SK-N-SH (cell line): Measurements from ENCODE around the gene CENPX. TPM values are rescaled to one million over a fixed set of nuclear protein-coding genes. Genes with fewer than 3 reads are reported as not detected.

ENCODE experiments used
- CTCF ChIA-PET: fragments of 300-600, 350-600 bp; formaldehyde crosslinking; extraction: SDS; loops from one replicate; lab custom pipeline; 2021; lab: Yijun Ruan, JAX
- POLR2A ChIA-PET: fragments of 350-600 bp; sonication (Branson Sonifier 250); formaldehyde crosslinking; extraction: SDS; loops from one replicate; lab custom pipeline; 2020; ENCODE audit warnings: antibody characterized with exemption, inconsistent platforms; lab: Yijun Ruan, JAX
- DNase-seq: peaks from one replicate; pipeline ENCODE4 v3.0.0; 2012
- H2AFZ ChIP-seq: fragments of 200-600 bp; sonication (generic); 2 replicates; pipeline ENCODE4 v1.8.1; 2016; ENCODE audit warnings: antibody characterized with exemption, mild to moderate bottlenecking, low read depth
- H3F3A ChIP-seq: fragments of 200-600 bp; sonication (generic); replicated peaks from 2 replicates; pipeline ENCODE3; 2016; ENCODE audit warnings: antibody characterized with exemption, mild to moderate bottlenecking; ENCODE audit not compliant: insufficient read depth
- H3K27ac ChIP-seq, 2 experiments: fragments of 200-500 bp in 1 of 2; fragments of 200-600 bp in 1 of 2; sonication (Bioruptor generic) in 1 of 2; sonication (generic), shearing (Covaris generic) in 1 of 2; 2 replicates each; pipeline versions ENCODE4 v1.5.1 to v1.6.1; 2014 to 2016; ENCODE audit warnings: low read depth in 2 of 2, inconsistent platforms in 1 of 2, low read length in 1 of 2, mild to moderate bottlenecking in 1 of 2, mixed read lengths in 1 of 2
- H3K27me3 ChIP-seq: fragments of 200-600 bp; sonication (generic), shearing (Covaris generic); 2 replicates; pipeline ENCODE4 v1.6.1; 2016; ENCODE audit warnings: mixed run types; ENCODE audit not compliant: insufficient read depth
- H3K36me3 ChIP-seq, 2 experiments: fragments of 200-500 bp in 1 of 2; fragments of 200-600 bp in 1 of 2; sonication (Bioruptor generic) in 1 of 2; sonication (generic) in 1 of 2; replicated peaks in 1 of 2; 2 replicates each; pipeline versions ENCODE3 to v1.5.1; 2014 to 2016; ENCODE audit warnings: low read length in 1 of 2, mild to moderate bottlenecking in 1 of 2; ENCODE audit not compliant: insufficient read depth in 2 of 2, control insufficient read depth in 1 of 2
- H3K4me1 ChIP-seq, 2 experiments: fragments of 200-500 bp in 1 of 2; fragments of 200-600 bp in 1 of 2; sonication (Bioruptor generic) in 1 of 2; sonication (generic), shearing (Covaris generic) in 1 of 2; 2 replicates each; pipeline versions ENCODE4 v1.5.1 to v1.6.1; 2014 to 2016; ENCODE audit warnings: low read depth in 1 of 2, low read length in 1 of 2, mixed run types in 1 of 2; ENCODE audit not compliant: insufficient read depth in 2 of 2, control insufficient read depth in 1 of 2
- H3K4me2 ChIP-seq: fragments of 200-600 bp; sonication (generic), shearing (Covaris generic); 2 replicates; pipeline ENCODE4 v1.6.1; 2017; ENCODE audit warnings: mixed run types
- H3K4me3 ChIP-seq, 2 experiments: fragments of 200-500 bp in 1 of 2; fragments of 200-600 bp in 1 of 2; sonication (Bioruptor generic) in 1 of 2; sonication (generic), shearing (Covaris generic) in 1 of 2; 2 replicates each; pipeline versions ENCODE4 v1.5.1 to v1.8.1; 2014 to 2016; ENCODE audit warnings: low read depth in 2 of 2, inconsistent platforms in 1 of 2, low read length in 1 of 2, mild to moderate bottlenecking in 1 of 2, mixed read lengths in 1 of 2, moderate library complexity in 1 of 2
- H3K79me2 ChIP-seq: fragments of 200-600 bp; sonication (generic); 2 replicates; pipeline ENCODE4 v1.8.1; 2017; ENCODE audit warnings: mild to moderate bottlenecking; ENCODE audit not compliant: insufficient read depth
- H3K9ac ChIP-seq: fragments of 200-600 bp; sonication (generic); 2 replicates; pipeline ENCODE4 v1.6.1; 2017; ENCODE audit warnings: mixed run types
- H3K9me2 ChIP-seq: fragments of 200-600 bp; sonication (generic); 2 replicates; pipeline ENCODE4 v1.6.1; 2017; ENCODE audit warnings: mixed run types
- H3K9me3 ChIP-seq: fragments of 200-600 bp; sonication (generic); 2 replicates; pipeline ENCODE4 v1.6.1; 2017; ENCODE audit warnings: mixed run types, mild to moderate bottlenecking, moderate library complexity
- H4K20me1 ChIP-seq: fragments of 200-600 bp; sonication (generic); 2 replicates; pipeline ENCODE4 v1.6.1; 2017; ENCODE audit warnings: mild to moderate bottlenecking, mixed run types; ENCODE audit not compliant: insufficient read depth
- CHD2 ChIP-seq: fragments of 150-350 bp; IDR thresholded peaks from 2 replicates; pipeline ENCODE4 v1.6.1; 2018; ENCODE audit warnings: low read length; ENCODE audit not compliant: partially characterized antibody
- FOXM1 ChIP-seq: IDR thresholded peaks from 2 replicates; pipeline ENCODE4 v1.4.0; 2012; ENCODE audit warnings: low read depth, mild to moderate bottlenecking
- GABPA ChIP-seq: IDR thresholded peaks from 2 replicates; pipeline ENCODE4 v1.4.0; 2012; ENCODE audit warnings: low read depth, mild to moderate bottlenecking
- JUND ChIP-seq: IDR thresholded peaks from 2 replicates; pipeline ENCODE4 v1.4.0; 2012
- REST ChIP-seq: IDR thresholded peaks from 2 replicates; pipeline ENCODE4 v1.6.1; 2012; ENCODE audit warnings: mild to moderate bottlenecking, low read depth, low read length, moderate library complexity
- RXRA ChIP-seq: IDR thresholded peaks from 2 replicates; pipeline ENCODE4 v1.4.0; 2012; ENCODE audit warnings: low read depth, mild to moderate bottlenecking, borderline replicate concordance
- SIN3A ChIP-seq: IDR thresholded peaks from 2 replicates; pipeline ENCODE4 v1.6.1; 2012; ENCODE audit warnings: low read depth, mild to moderate bottlenecking, low read length, moderate library complexity, borderline replicate concordance
- TEAD4 ChIP-seq: IDR thresholded peaks from 2 replicates; pipeline ENCODE4 v1.4.0; 2012; ENCODE audit warnings: mild to moderate bottlenecking, borderline replicate concordance; ENCODE audit not compliant: insufficient read depth
- USF2 ChIP-seq: fragments of 150-350 bp; IDR thresholded peaks from 2 replicates; pipeline ENCODE4 v1.6.1; 2017; ENCODE audit warnings: antibody characterized with exemption, low read length, low read depth, borderline replicate concordance
- YY1 ChIP-seq: IDR thresholded peaks from 2 replicates; pipeline ENCODE4 v1.4.0; 2012; ENCODE audit warnings: low read depth, mild to moderate bottlenecking
- WGBS: methylation state at CpG from one replicate; pipeline ENCODE4 v1.1.6; 2017; ENCODE audit warnings: low lambda C conversion rate; 5-methylcytosine and 5-hydroxymethylcytosine counted together
- polyA plus RNA-seq, 3 experiments: library from polyadenylated mRNA; depleted of rRNA; stranded (reverse); fragments of >200 nt; gene quantifications; 2 replicates each; pipeline ENCODE4 v1.2.3, GENCODE V29; 2012

CENPX gene
- polyA plus RNA-seq, 1 of the 3 experiments (the other 2 are of a cell fraction): 255 TPM

- H3K4me1 ChIP-seq: peaks cover 0 to 25% of the 10 kb centered on the region in 2 experiments; a peak in 2 of 4 replicates
- no peaks in the 10 kb centered on the region for H3K9me2 ChIP-seq
- H3K9me3 ChIP-seq: no peaks in the 10 kb centered on the region
- H4K20me1 ChIP-seq: peaks cover 14% of the 10 kb centered on the region; the same call in 1 of the 2 replicates
- H3F3A ChIP-seq: peaks cover 9% of the 10 kb centered on the region
- peaks cover 49% of the 10 kb centered on the region for H3K79me2 ChIP-seq
- H3K27me3 ChIP-seq: no peaks in the 10 kb centered on the region
- TF ChIP-seq GABPA (no peak), YY1 (no peak), SIN3A (no peak), FOXM1 (no peak), RXRA (no peak), JUND (no peak), TEAD4 (no peak), CHD2 (no peak), USF2 (no peak), REST (no peak)
- peak overlapping the region; percentile 95 for H3K9ac ChIP-seq
- POLR2A ChIA-PET: interaction anchor here (0.6 to 0.8 kb wide), 2 partner anchors 13 to 15 kb away, joined by 3 read pairs; partner anchors contain the start of genes DCXR and DUS1L
- CTCF ChIA-PET: interaction anchor here (0.9 to 5.1 kb wide), 8 partner anchors 11 to 183 kb away, joined by 3 to 45 read pairs (median 4); partner anchors contain the start of genes DCXR and FASN
- WGBS: 10% methylated on average over 14 of the region's 19 CpGs
- peaks cover 32 to 70% of the 10 kb centered on the region in 2 experiments for H3K36me3 ChIP-seq
- peak overlapping the region; percentile 99 to 100 for H3K4me3 ChIP-seq
- peak overlapping the region; percentile 100 for H3K4me2 ChIP-seq
- no peak overlapping the region for H3K27ac ChIP-seq
- DNase-seq: no peak
- H2AFZ ChIP-seq: no peak overlapping the region
Measured at GRCh38 chr17:82052638-82053059, 30.0 kb upstream of the CENPX start.
